Cardiac muscle cell (in vitro differentiated cells and primary cell): ENCODE results near the gene ELOVL6. TPM values are rescaled to one million over a fixed set of nuclear protein-coding genes. Genes with fewer than 3 reads are reported as not detected.

Experiments
- DNase-seq, 2 donors: peaks; one replicate each; pipeline versions ENCODE4 v3.0.0 to v3.0.0-alpha.2; 2010 to 2017; ENCODE audit warnings: low read depth in 1 of 2, low spot score in 1 of 2
- H3K27ac ChIP-seq: fragments of 200-600 bp; sonication (generic); 2 replicates; pipeline ENCODE4 v1.5.1; 2016
- H3K27me3 ChIP-seq: fragments of 200-600 bp; sonication (generic); 2 replicates; pipeline ENCODE4 v1.6.0; 2016; ENCODE audit warnings: control low read depth
- H3K36me3 ChIP-seq: fragments of 200-600 bp; sonication (generic); 2 replicates; pipeline ENCODE4 v1.5.1; 2016; ENCODE audit warnings: control low read depth
- H3K4me1 ChIP-seq: fragments of 200-600 bp; sonication (generic); 2 replicates; pipeline ENCODE4 v1.8.1; 2017; ENCODE audit warnings: low read depth, mild to moderate bottlenecking, mixed run types
- H3K4me3 ChIP-seq: fragments of 200-600 bp; sonication (generic); 2 replicates; pipeline ENCODE4 v1.5.1; 2016; ENCODE audit warnings: mild to moderate bottlenecking
- H3K9me3 ChIP-seq: fragments of 200-600 bp; sonication (generic); 2 replicates; pipeline ENCODE4 v1.5.1; 2017; ENCODE audit warnings: low read depth, mild to moderate bottlenecking, control low read depth
- CTCF ChIP-seq: IDR thresholded peaks from 2 replicates; pipeline ENCODE4 v1.5.1; 2012; ENCODE audit warnings: low read depth, mild to moderate bottlenecking, low read length
- polyA plus RNA-seq: library from polyadenylated mRNA; unstranded; fragments of >200 nt; fragmentation: Nextera tagmentation; extraction: Ambion mirVana; gene quantifications from 2 replicates; pipeline ENCODE4 v1.2.1, GENCODE V29; 2016
- total RNA-seq: library from RNA; depleted of rRNA; stranded (reverse); fragments of >200 nt; gene quantifications from 2 replicates; pipeline ENCODE4 v1.2.3, GENCODE V29; 2016

ELOVL6 gene
- total and polyA plus RNA-seq, 2 experiments from 2014 or later = 32.3 to 50.1 TPM

GRCh38 chr4:110058677-110059076 lies 139.7 kb downstream of the ELOVL6 start:
- Histone ChIP-seq H3K4me1 (no peaks in the 10 kb centered on the region), H3K27me3 (no peaks in the 10 kb centered on the region), H3K36me3 (peaks cover 10% of the 10 kb centered on the region), H3K27ac (peak overlapping the region; percentile 50), H3K9me3 (no peaks in the 10 kb centered on the region), H3K4me3 (no peak overlapping the region)
- DNase-seq = no peak
- no peak for TF ChIP-seq CTCF

- Histone ChIP-seq H3K27ac (no peak overlapping the region), H3K36me3 (peaks cover 18% of the 10 kb centered on the region), H3K9me3 (no peaks in the 10 kb centered on the region), H3K27me3 (no peaks in the 10 kb centered on the region), H3K4me1 (no peaks in the 10 kb centered on the region), H3K4me3 (no peak overlapping the region)
- no peak for TF ChIP-seq CTCF
- no peak for DNase-seq
Measured at GRCh38 chr4:110055158-110055768, 143.2 kb downstream of the ELOVL6 start.

- peak; percentile 88 for TF ChIP-seq CTCF
- H3K27me3 ChIP-seq = no peaks in the 10 kb centered on the region
Measured at GRCh38 chr4:110049951-110050925, 148.2 kb downstream of the ELOVL6 start.

GRCh38 chr4:110046588-110047049 lies 151.8 kb downstream of the ELOVL6 start:
- no peak for TF ChIP-seq CTCF
- Histone ChIP-seq H3K36me3 (peaks cover 7% of the 10 kb centered on the region), H3K27ac (peak overlapping the region; percentile 24), H3K4me3 (no peak overlapping the region), H3K4me1 (peaks cover 14% of the 10 kb centered on the region), H3K27me3 (no peaks in the 10 kb centered on the region), H3K9me3 (no peaks in the 10 kb centered on the region)
- no peak for DNase-seq

More at GRCh38 chr4:110049951-110050925, 148.2 kb downstream of the ELOVL6 start:
- Histone ChIP-seq H3K9me3 (no peaks in the 10 kb centered on the region), H3K27ac (peak overlapping the region; percentile 1), H3K4me1 (no peaks in the 10 kb centered on the region), H3K4me3 (no peak overlapping the region), H3K36me3 (peaks cover 8% of the 10 kb centered on the region)
- DNase-seq = peak; percentile 60 to 64

GRCh38 chr4:110042545-110043517 lies 155.6 kb downstream of the ELOVL6 start:
- Histone ChIP-seq H3K4me3 (no peak overlapping the region), H3K4me1 (peaks cover 19% of the 10 kb centered on the region), H3K9me3 (no peaks in the 10 kb centered on the region), H3K27ac (peak overlapping the region; percentile 67), H3K36me3 (no peaks in the 10 kb centered on the region), H3K27me3 (no peaks in the 10 kb centered on the region)
- no peak for TF ChIP-seq CTCF
- no peak for DNase-seq
